Measurements from ENCODE around the gene NANOS2. TPM values are rescaled to one million over a fixed set of nuclear protein-coding genes. Genes with fewer than 3 reads are reported as not detected.

Gene NANOS2
- total RNA-seq, 1 donor from 2014 or later, result not detected

Other genes starting within 250 kb of the NANOS2 start
- gene GIPR, start 246.6 kb downstream of the NANOS2 start, total RNA-seq, result 5.0 TPM
- gene SNRPD2, start 222.8 kb downstream of the NANOS2 start, total RNA-seq, result 209 TPM
- gene QPCTL, start 222.1 kb downstream of the NANOS2 start, total RNA-seq, result 10.9 TPM
- 23.6 TPM for gene FBXO46, start 183.9 kb downstream of the NANOS2 start, total RNA-seq
- not detected for gene MEIOSIN, start 181.3 kb downstream of the NANOS2 start, total RNA-seq
- 26.3 TPM for gene SIX5, start 145.5 kb downstream of the NANOS2 start, total RNA-seq
- 77.9 TPM for gene DMPK, start 132.3 kb downstream of the NANOS2 start, total RNA-seq
- 57.4 TPM for gene DMWD, start 121.9 kb downstream of the NANOS2 start, total RNA-seq
- 0.18 TPM for gene RSPH6A, start 99.5 kb downstream of the NANOS2 start, total RNA-seq
- gene SYMPK, start 51.6 kb downstream of the NANOS2 start, total RNA-seq, result 60.9 TPM
- gene FOXA3, start 50.5 kb downstream of the NANOS2 start, total RNA-seq, result not detected
- 21.0 TPM for gene IRF2BP1, start 28.6 kb downstream of the NANOS2 start, total RNA-seq
- gene MYPOP, start 12.2 kb downstream of the NANOS2 start, total RNA-seq, result 8.6 TPM
- 9.9 TPM for gene NOVA2, start 59.1 kb upstream of the NANOS2 start, total RNA-seq
- 17.8 TPM for gene CCDC61, start 80.7 kb upstream of the NANOS2 start, total RNA-seq
- 3.2 TPM for gene PGLYRP1, start 108.3 kb upstream of the NANOS2 start, total RNA-seq
- 0.94 TPM for gene IGFL4, start 126.2 kb upstream of the NANOS2 start, total RNA-seq
- not detected for gene IGFL3, start 209.9 kb upstream of the NANOS2 start, total RNA-seq
- 0.85 TPM for gene IGFL2, start 233.5 kb upstream of the NANOS2 start, total RNA-seq

Data from sciatic nerve (tissue), 1 donor.